A549 (cell line): ENCODE measurements around the gene BTG3.

Experiments
- NR3C1 ChIP-seq: fragments of >200 bp; sonication (Bioruptor Twin); formaldehyde crosslinking; IDR thresholded peaks from 3 replicates; pipeline ENCODE4 v1.6.1; 2017
- TF ChIP-seq, protein P1 (sequence below): fragments of >200 bp; sonication (Bioruptor Twin); formaldehyde crosslinking; IDR thresholded peaks from 3 replicates; pipeline ENCODE4 v1.5.1; 2016

DNA sequence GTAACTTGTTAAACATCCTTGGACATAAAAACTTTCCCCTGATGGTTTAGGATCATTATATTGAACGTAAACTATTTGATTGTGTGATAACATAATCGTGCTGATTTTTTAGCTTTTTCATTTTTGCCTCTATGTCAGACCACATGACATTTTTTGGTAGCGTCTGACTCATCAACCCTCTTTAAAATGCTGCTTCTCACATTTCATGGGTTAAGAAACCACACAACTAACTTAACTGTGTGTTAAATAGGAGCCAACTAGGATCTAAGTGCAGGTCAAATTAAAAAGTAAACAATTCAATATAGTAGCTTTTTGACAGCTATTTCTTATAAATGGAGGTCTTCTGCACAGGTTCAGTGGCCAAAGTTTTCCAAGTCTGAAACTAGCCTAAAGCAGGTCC lies 9.8 kb downstream of the BTG3 start:
- TF ChIP-seq, protein P1, sequence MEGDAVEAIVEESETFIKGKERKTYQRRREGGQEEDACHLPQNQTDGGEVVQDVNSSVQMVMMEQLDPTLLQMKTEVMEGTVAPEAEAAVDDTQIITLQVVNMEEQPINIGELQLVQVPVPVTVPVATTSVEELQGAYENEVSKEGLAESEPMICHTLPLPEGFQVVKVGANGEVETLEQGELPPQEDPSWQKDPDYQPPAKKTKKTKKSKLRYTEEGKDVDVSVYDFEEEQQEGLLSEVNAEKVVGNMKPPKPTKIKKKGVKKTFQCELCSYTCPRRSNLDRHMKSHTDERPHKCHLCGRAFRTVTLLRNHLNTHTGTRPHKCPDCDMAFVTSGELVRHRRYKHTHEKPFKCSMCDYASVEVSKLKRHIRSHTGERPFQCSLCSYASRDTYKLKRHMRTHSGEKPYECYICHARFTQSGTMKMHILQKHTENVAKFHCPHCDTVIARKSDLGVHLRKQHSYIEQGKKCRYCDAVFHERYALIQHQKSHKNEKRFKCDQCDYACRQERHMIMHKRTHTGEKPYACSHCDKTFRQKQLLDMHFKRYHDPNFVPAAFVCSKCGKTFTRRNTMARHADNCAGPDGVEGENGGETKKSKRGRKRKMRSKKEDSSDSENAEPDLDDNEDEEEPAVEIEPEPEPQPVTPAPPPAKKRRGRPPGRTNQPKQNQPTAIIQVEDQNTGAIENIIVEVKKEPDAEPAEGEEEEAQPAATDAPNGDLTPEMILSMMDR = no peak
- no peak for TF ChIP-seq NR3C1
